Stimulated activated naive CD8-positive, alpha-beta T cell treated with anti-CD3 and anti-CD28 coated beads, Interleukin-15, Interleukin-2, amounts not matched to agents 100 U/mL and 50 U/mL, for 24 hours (primary cell): ENCODE results near the gene TPP2.
A peak's percentile ranks its signal among the peaks of the same experiment; 100 is the strongest.

Experiments used
- ATAC-seq: fragments of 150-1000 bp; cut with Tn5 transposase; one replicate; pipeline ENCODE4 v1.10.0; 2021
- DNase-seq: peaks from one replicate; pipeline ENCODE4 v3.0.0; 2021

Gene TPP2

DNA sequence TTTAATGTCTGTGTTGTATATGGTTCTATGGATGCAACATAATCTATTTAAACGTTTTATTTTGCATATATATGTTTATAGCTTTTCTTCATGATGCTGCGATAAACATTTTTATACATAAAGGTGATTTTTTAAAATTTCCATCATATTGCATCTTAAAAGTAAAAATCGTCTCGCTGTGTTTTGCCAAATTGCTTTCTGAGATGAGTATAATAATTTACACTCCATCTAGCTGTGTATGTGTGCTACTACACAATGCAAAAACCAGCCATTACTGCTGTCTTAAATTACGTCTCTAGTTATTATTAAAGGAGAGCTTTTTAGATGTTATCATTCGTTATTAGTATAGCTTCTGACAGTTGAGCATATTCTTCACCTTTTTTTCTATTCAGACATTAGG lies 60.8 kb downstream of the TPP2 start:
- DNase-seq (no peak), ATAC-seq (no peak)

DNA sequence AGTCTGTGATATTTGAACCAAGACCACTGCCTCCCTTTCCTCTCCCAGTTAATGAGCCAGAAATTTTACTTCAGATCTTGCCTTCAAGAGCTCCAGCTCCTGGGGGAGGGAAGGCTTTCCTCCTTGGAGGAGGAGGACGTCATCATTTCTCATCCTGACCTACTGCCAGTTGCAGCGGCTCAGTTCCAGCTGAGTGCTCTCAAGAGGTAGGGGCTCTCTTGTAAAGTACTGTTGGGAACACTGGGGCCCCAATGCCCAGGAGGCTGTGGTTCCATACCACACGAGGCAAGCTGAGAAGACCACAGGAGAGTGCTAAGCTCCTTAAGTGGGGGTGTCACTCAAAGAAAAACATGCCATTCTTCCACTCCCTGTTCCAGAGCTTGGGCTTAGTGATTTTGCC lies 61.9 kb downstream of the TPP2 start:
- DNase-seq: no peak
- no peak for ATAC-seq

DNA sequence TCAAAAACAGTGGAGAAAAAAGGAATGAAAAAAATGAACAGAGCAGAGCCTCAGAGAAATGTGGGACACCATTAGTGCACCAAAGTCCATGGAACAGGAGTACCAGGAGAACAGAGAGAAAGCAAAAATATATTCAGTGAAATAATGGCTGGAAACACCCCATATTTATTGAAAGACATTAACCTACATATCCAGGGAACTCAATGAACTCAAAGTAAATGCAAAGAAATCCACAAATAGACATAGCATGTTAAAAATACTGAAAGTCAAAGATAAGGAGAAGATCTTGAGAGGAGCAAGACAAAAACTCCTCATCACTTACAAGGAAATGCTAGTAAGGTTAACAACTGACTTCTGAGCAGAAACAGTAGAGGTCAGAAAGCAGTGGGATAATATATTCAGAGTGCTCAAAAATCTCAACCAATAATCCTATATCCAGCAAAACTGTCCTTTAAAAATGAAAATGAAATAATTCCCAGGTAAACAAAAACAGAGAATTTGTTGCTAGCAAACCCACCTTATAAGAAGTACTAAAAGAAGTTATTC lies 62.5 kb downstream of the TPP2 start:
- ATAC-seq (no peak), DNase-seq (no peak)

DNA sequence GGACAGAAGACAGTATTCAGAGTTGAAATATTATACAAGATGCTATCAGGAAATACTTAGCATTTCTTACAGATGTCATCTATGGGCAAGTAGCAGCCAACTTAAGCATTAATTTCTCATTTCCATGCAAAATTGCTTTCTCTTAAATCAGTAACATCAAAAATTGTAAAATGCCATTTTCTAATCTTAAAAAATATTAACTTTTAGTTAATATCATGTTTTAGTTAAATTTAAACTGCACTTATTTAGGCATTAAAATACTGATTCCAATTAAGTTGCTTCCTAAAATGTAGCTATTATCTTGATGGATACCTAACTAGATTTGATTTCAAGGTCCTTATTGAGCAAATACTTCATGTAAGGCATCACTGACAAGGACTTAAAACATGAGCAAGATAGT lies 70.2 kb downstream of the TPP2 start:
- no peak for DNase-seq

DNA sequence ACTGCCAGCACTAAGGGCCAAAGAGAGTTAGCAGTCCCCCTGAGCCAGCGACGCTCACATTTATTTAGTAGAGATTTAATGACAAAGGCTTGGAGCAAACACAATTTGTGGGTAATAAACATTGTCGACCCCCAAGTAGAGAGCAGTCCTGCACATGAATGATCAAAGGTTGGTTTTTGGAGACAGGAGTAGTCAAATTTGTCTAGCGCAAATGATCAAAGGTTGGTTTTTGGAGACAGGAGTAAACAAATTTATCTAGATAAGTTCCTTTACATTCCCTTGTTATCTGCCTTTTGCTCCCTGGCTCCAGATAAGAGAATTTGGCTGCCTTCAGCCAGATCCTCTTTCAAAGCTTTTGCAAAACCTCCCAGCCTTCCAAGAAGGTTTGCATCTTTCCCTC lies 71.1 kb downstream of the TPP2 start:
- no peak for ATAC-seq
- no peak for DNase-seq

More for the DNA sequence above, 70.2 kb downstream of the TPP2 start:
- no peak for ATAC-seq

DNA sequence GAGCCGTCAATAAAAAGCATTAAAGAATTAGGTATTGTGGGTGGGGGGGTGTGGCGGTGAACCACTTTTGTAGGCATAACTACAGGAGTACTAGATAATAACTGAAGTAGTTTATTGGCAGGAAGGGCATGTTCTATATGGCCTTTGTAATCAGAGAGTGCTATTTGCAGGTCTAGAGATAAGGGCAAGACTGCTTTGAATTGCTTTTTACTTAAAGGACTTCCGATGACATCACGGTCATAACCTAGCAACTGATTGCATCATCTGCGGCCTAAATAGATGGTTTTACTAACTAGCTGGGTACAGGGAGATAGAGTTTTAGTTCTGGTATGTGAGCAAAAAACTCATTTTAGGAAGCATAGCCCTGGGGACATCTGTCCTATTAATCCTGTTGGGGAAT lies 73.3 kb downstream of the TPP2 start:
- no peak for ATAC-seq
- DNase-seq: no peak

DNA sequence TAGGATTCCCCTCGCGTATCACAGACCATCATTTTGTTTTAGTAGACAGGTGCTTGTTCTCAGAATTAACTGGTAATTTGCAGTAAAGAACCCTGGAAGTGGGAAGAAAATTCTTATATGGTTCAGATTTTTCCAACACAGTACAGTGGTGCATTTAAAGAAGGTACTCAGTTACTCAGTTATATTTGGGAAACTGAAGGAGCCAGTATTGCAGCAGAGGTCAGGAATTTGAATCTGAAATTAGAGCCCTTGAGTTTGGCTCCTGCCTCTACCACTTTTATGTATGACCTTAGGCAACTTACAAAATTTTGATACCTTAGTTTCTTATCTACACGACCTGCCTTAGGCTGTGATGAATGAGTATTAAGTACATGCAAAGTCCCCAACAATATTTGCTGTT lies 78.3 kb downstream of the TPP2 start:
- ATAC-seq: no peak

DNA sequence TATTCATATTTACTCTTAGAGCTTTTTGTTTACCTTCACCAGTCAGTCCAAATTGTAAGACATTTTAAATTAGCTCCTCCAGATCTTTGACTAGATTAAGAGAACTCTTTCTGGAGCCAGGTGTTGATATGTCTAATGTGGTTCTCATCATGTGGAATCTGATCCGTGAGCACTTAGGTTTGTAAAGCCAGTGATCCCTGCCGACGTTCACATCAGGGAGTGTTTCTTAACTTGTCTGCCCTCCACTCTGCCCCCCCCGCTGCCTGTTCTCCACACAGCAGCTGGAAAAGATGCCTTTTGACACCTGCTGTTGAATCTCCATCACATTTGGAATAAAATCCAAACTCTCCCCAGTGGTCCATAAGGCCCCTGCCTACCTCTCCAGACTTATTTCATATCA lies 80.3 kb downstream of the TPP2 start:
- no peak for DNase-seq
- ATAC-seq: no peak

More for the DNA sequence above, 78.3 kb downstream of the TPP2 start:
- DNase-seq: no peak

DNA sequence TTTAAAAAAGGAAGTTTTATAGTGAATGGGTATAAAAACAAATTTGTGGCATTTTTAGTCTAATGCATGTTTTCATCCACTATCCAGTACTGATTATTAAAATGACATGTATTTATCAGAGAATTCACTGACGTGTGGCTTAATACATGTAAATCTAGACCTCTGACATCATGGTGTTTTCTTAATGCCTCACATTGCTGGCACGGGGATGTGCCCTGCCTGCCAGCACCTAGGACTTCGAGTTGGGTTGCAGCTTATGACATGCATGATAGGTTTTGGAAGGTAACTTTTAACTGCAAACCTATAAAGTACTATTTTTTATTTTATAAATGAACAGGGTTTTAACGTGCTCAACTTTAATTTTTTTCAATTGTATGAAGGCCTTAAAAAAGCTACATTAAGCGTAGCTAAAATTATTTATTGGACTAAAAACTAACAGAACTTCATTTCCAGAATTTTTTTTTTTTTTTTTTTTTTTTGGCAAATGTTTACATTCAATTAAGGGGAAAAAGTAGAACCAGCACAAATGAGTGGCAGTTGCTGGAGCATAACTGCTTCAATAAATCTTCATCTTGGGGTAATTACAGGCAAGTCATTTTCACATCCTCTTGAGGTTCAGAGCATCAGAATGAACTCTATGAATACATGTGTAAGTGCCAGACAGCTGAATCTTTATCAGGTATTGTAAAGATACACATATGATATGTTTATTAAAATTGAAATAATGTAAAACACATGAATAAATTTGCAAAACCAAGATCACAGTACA lies 81.7 kb downstream of the TPP2 start:
- ATAC-seq (no peak), DNase-seq (no peak)

DNA sequence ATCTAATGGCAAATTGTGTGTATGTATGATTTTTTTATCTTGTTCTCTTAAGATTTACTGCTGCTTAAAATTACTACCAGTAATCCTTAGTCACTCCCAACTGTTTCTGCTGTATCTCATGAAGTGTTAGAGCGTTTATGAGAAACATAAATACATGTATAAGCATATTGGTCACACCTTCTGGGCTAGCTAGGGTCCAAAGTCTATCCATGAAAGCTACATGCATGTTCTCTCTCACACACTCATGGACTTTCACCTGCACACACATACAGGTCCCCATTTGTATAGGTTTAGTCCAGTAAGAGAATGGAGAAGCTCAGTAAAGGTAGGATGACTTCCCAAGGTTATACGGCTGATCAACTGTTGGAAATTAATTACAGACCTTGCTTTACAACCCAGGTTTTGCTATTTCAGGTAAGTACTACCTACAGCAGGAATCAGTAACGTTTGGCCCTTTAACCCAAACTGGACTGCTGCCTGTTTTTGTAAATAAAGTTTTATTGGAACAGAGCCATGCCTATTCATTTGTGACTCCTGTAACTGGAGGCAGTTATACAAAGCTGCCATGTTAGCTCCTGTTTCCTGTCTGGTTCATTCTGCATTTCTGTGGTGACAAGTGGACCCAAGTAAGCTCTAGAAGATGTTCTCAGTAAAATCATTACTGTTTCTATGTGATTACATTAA lies 82.8 kb downstream of the TPP2 start:
- no peak for ATAC-seq
- no peak for DNase-seq

DNA sequence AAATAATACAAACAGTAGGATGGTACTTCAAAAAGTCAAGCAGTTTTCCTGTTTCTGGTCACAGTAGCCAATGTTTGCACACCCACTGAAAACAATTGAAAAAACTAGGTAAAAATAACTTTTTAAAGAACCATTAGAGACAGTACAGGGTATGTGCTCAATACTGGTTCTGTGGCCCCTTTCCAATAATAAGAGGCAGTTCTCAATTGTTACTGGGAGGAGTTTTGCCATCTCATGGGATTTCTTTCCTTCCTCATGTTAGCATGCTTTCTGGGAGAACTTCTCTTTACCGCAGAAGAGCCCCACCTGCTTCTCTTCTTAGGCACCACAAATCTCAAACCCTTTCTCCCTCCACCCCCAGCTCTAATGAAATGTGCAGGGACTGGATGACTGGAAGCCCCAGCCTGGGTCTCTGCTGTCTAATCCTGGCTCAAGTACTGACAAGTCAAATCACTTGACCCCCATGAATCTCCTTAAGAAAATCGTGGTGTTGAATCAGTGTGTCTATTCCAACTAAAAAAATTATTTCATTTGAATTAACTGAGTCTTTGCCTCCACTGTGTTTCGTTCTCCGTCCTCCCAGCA lies 83.4 kb downstream of the TPP2 start:
- DNase-seq (no peak), ATAC-seq (no peak)

DNA sequence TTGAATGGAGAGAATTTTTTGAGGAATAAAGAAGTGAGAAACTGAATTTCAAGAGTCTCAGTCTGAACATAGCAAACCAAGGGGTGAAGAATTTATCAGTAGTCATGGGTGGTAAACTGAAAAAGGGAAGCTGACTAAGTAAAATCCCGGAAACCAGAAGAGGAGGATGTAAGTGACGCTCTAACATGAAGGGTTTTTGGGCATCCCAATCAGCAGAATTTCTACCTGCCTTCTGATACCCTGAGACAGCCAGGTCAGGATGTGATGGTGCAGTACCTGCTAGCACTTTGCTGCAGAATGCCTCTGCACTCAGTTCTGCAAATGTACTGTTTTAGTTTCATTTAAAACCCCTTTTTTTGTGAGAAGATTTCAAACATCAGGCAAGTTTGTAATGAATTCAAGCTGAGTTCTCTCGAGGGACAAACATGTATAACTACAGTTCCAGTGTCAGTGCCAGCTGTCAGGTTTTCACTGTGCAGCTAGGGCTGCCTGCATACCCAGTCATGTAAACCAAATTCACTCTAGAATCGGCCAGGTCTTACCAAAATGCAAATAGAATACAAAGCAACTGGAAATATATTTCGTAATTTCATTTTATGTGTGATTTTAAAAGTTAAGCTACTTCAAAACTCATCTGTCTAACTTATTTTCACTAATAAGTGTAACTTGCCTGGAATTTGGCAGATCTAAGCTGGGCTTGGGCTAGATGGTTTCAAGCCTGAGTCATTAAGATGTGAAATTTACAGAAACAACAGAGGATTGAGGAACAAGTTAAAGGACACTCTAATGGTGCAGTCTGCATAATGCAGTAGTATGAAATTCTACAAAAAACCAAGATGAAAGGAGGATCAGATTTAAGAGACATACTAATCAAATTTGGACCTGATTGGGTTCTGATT lies 84.3 kb downstream of the TPP2 start:
- ATAC-seq: peak; percentile 28
- no peak for DNase-seq

DNA sequence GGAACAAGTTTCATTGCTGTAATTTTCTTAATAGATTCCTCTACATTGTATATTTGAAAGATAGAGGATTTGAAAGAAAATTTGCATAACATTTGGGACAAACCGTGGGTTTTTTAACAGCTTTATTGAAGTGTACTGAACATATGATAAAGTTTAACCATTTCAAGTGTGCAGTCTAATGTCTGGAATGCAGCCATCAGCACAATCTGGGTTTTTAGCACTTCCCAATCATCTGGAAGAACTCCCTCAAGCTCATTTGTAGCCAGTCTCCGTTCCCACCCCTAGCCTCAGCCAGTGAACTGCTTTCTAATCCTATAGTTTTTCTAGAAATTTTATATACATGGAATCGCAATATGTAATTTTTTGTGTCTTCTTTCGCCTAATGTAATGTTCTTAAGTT lies 85.4 kb downstream of the TPP2 start:
- DNase-seq: no peak
- no peak for ATAC-seq

DNA sequence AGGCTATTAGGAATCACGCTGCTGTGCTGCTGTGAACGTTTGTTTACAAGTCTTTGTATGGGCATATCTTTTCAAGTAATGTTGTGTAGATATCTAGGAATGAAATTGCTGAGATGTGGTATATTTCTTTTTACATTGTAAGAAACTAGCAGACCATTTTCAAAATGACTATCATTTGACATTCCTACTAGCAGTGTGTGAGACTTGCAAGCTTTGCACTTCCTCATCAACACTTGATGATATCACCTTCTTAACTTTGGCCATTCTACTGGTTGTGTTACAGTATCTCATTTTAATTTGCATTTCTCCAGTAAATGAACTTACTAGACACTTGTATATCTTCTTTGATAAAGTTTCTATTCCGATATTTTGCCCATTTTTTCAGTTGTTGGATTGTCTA lies 85.9 kb downstream of the TPP2 start:
- no peak for ATAC-seq

DNA sequence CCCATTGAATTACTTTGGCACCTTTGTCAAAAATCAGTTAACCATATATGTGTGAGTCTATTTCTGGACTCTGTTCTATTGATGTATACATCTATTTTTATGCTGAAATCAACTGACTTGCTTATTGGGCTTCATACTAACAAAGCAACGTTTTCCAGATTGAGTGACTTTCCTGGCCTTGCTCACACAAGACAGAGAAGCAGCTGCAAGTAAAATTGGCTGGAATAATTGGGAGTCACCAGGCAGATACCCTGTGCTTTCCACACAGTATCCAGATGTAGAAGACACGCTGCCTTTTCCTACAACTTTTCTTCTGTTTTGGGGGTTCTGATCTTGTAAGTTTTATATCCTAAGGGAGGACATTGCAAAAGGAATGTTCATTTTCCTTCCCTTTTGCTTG lies 86.9 kb downstream of the TPP2 start:
- ATAC-seq: no peak
- no peak for DNase-seq

More for the DNA sequence above, 85.9 kb downstream of the TPP2 start:
- no peak for DNase-seq

DNA sequence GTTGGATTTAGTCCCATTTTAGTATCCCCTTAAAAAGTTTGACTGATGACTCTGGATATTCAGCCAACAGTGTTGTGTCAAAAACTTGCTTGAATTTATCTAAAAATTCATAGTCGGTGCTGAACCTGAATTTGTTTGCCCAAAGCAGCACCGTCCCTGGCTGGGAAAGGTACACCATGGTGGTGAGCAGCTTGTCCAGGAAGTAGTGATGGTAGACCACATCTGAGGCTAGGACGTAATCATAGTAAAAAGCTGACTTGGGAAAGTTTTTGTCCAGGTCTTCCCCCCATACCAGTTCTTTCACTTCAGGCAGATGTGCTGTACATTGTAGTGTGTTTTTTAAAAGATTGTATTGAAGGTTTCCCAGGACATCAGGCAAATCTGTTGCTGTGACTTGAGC lies 89.2 kb downstream of the TPP2 start:
- no peak for DNase-seq
- ATAC-seq: peak; percentile 32

DNA sequence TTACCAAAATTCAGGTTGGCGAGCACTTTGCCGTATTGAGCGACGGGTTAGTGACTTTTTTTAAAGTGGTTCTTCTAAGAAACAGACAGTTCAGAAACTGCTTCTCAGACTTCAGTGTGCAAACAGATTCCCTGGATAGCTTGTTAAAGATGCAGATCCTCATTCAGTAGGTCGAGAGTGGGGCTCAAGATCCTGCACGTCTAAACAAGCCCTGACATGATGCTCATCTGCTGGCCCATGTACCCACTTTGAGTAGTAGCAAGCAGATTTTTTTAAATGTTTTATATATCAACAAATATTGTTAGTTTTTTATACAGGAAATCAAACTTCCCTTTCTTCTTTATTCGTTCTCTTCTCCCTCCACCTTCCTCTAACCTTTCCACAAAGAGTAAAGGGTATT lies 90.7 kb downstream of the TPP2 start:
- DNase-seq (no peak), ATAC-seq (no peak)

DNA sequence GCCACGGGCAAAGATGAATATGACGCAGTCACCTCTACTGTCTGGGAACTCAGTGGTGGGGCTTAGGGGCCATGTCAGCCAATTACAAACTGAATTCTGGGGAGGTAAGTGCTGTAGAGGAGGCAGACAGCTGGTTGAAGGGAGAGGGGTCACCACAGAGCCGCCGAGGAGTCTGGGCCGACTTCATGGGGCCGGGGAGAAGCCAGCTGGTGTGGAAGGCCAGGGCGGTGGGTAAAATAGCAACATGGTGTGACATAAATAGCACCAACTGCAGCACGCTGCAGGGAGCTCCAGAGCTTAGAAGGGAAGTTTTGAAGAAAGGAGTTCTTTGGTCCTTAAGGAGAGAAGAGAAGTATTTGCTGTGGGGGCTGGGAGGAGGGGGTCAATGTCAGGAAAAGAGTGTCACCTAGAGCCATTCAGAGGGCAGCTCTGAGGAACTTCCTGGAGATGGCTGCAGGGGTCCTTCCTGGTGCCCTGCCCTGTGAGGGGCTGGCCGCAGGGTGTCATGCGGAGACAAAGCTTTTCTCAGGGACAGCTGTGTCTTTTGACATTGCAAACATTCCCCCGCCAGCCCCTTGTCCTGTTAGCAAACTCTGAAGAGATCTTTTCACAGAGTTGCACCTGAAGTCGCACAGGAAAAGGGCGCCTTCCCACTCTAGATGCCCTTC lies 91.7 kb downstream of the TPP2 start:
- DNase-seq (no peak), ATAC-seq (no peak)

DNA sequence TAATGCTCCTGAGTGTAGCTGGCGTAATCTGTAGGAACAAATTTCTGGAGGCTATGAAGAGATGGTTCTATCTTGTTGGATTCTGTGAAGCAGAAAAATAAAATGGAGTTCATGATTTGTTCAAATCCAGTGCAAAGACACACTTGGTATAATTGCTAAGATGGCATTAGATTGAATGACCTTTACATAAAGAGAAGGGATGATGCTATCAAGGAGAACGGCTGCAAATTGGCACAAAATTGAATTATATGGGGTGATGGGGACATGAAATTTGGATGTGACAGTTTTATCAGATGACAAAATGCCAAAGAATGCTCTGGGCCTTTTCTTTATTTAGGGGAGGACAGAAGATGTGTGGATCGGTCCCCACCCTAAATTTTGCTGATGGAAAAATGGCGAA lies 94.1 kb downstream of the TPP2 start:
- ATAC-seq (no peak), DNase-seq (no peak)

DNA sequence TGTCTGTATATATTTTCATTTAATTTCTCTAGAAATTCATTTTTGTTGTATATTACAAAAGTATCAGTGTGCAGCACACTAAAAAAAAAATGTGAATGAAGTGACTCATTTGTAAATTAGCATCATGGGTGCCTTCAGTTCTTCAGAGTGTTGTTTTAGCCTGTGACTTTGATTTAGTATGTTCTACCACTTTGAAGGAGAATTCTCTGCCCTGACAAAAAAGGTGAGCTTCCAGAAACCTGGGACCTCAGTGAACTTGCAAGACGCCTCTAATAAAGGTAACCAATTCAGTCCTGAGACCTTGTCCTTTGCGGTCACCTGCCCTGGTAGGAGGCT lies 95.7 kb downstream of the TPP2 start:
- DNase-seq (no peak), ATAC-seq (no peak)

DNA sequence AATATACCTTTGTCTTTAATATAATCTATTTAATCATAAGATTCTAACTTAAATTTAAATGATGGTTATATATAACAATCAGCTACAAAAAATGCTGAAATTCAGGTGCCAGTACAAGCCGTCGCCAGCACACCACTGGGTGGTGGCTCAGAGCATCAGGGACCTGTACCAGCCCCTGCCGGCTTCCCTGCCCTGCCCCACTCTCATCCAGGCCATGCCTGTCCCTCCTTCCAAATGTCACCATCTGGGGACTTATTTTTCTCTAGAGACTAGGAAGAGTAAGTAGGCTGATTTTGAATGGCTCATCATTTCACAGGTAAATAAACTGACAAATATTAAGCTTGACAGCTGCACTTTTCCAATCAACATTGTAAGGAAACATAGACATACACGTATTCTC lies 96.5 kb downstream of the TPP2 start:
- ATAC-seq: no peak
- DNase-seq: no peak

DNA sequence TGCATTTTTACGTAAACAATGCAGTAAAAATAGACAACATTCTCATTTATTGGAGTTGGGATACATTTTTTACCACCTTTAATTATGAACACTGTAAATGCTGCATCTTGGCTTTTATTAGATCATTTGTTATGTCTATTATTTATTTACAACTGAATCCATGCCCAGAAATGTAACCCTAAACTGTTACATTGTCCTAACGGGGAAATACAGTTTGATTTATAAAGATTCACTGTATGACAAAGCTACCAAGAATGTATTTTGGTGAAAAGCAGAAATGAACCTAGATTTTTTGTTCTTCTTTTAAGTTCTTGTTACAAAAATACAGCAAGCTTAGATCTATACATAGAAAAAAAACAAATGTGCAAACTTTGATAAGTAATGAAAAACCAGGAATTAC lies 97.0 kb downstream of the TPP2 start:
- DNase-seq (no peak), ATAC-seq (no peak)
